GM23338 (cell line): ENCODE results near the gene GNB4. TPM values are rescaled to one million over a fixed set of nuclear protein-coding genes. Genes with fewer than 3 reads are reported as not detected.

ENCODE experiments used
- ATAC-seq: fragments of 200-7000 bp; cut with Tn5 transposase; 3 replicates; pipeline ENCODE4 v1.9.1; 2020
- DNase-seq: peaks from one replicate; pipeline ENCODE4 v3.0.0-alpha.2; 2015; ENCODE audit warnings: low spot score
- H2AFZ ChIP-seq: fragments of 200-600 bp; sonication (generic); 2 replicates; pipeline ENCODE4 v1.8.0; 2016; ENCODE audit warnings: antibody characterized with exemption, mild to moderate bottlenecking, moderate library complexity
- H3F3A ChIP-seq: fragments of 200-600 bp; sonication (generic); replicated peaks from 2 replicates; pipeline ENCODE4 v1.8.0; 2017; ENCODE audit warnings: antibody characterized with exemption, mixed run types, low read depth
- H3K27ac ChIP-seq: fragments of 200-600 bp; sonication (generic); 2 replicates; pipeline ENCODE4 v1.6.1; 2016; ENCODE audit warnings: low read depth
- H3K27me3 ChIP-seq: fragments of 200-600 bp; sonication (generic); 2 replicates; pipeline ENCODE4 v1.8.0; 2016; ENCODE audit warnings: mild to moderate bottlenecking, mixed run types, moderate library complexity; ENCODE audit not compliant: insufficient read depth
- H3K36me3 ChIP-seq: fragments of 200-600 bp; sonication (generic); 2 replicates; pipeline ENCODE4 v1.8.0; 2016; ENCODE audit warnings: mild to moderate bottlenecking; ENCODE audit not compliant: insufficient read depth
- H3K4me1 ChIP-seq: fragments of 200-600 bp; sonication (generic); 2 replicates; pipeline ENCODE4 v1.8.0; 2016; ENCODE audit warnings: mild to moderate bottlenecking, moderate library complexity; ENCODE audit not compliant: insufficient read depth
- H3K4me2 ChIP-seq: fragments of 200-600 bp; sonication (generic); 2 replicates; pipeline ENCODE4 v1.7.1; 2017; ENCODE audit warnings: mixed run types
- H3K4me3 ChIP-seq: fragments of 200-600 bp; sonication (generic); 2 replicates; pipeline ENCODE4 v1.6.1; 2016; ENCODE audit warnings: mixed run types
- H3K79me2 ChIP-seq: fragments of 200-600 bp; sonication (generic); replicated peaks from 2 replicates; pipeline ENCODE4 v1.8.0; 2017; ENCODE audit warnings: mild to moderate bottlenecking; ENCODE audit not compliant: insufficient read depth
- H3K9me2 ChIP-seq: fragments of 200-600 bp; sonication (generic); 2 replicates; pipeline ENCODE4 v1.8.0; 2017; ENCODE audit not compliant: insufficient read depth
- H4K20me1 ChIP-seq: fragments of 200-600 bp; sonication (generic); replicated peaks from 2 replicates; pipeline ENCODE4 v1.8.0; 2017; ENCODE audit warnings: mild to moderate bottlenecking; ENCODE audit not compliant: insufficient read depth
- H3K27ac Mint-ChIP-seq: 2 replicates; pipeline ENCODE4 v1.8.0; 2020; ENCODE audit warnings: inconsistent platforms, mild to moderate bottlenecking, moderate library complexity, mixed read lengths
- H3K27me3 Mint-ChIP-seq: 3 replicates; pipeline ENCODE4 v1.8.0; 2022; ENCODE audit warnings: low read depth, mild to moderate bottlenecking, moderate library complexity, mixed read lengths, inconsistent platforms; ENCODE audit not compliant: insufficient read depth, poor library complexity
- H3K36me3 Mint-ChIP-seq: 3 replicates; pipeline ENCODE4 v1.8.0; 2021; ENCODE audit warnings: low read depth, mild to moderate bottlenecking, inconsistent platforms, moderate library complexity, mixed read lengths
- H3K4me1 Mint-ChIP-seq: 3 replicates; pipeline ENCODE4 v1.8.0; 2020; ENCODE audit warnings: mild to moderate bottlenecking, inconsistent platforms, mixed read lengths
- H3K4me3 Mint-ChIP-seq: 3 replicates; pipeline ENCODE4 v1.8.0; 2021; ENCODE audit warnings: moderate library complexity, mild to moderate bottlenecking, inconsistent platforms, mixed read lengths
- H3K9me3 Mint-ChIP-seq: 3 replicates; pipeline ENCODE4 v1.8.0; 2020; ENCODE audit warnings: moderate library complexity, mild to moderate bottlenecking, inconsistent platforms, mixed read lengths
- CREB1 ChIP-seq: fragments of 250-450 bp; sonication (Bioruptor Pico); IDR thresholded peaks from 2 replicates; pipeline ENCODE4 v1.5.0; 2020; ENCODE audit warnings: low read depth, mild to moderate bottlenecking, moderate library complexity
- CTCF ChIP-seq, 2 experiments: fragments of 200-600 bp in 1 of 2; sonication (generic) in 1 of 2; conservative IDR thresholded peaks; 2 replicates each; pipeline versions ENCODE4 v1.5.1 to v1.6.1; 2016 to 2017; ENCODE audit warnings: antibody characterized with exemption in 2 of 2, low read depth in 2 of 2, mild to moderate bottlenecking in 2 of 2, moderate library complexity in 1 of 2
- ETS1 ChIP-seq: IDR thresholded peaks from 2 replicates; pipeline ENCODE4 v1.6.1; 2016; ENCODE audit warnings: antibody characterized with exemption
- EZH2 ChIP-seq: fragments of 200-600 bp; sonication (generic); IDR thresholded peaks from one replicate; pipeline ENCODE4 v1.8.0; 2017; ENCODE audit warnings: antibody characterized with exemption, mild to moderate bottlenecking, low read depth; ENCODE audit not compliant: unreplicated experiment
- EZH2phosphoT487 ChIP-seq: fragments of 200-600 bp; sonication (generic); IDR thresholded peaks from one replicate; pipeline ENCODE4 v1.8.1; 2018; ENCODE audit warnings: antibody characterized with exemption; ENCODE audit not compliant: unreplicated experiment
- JUNB ChIP-seq: IDR thresholded peaks from one replicate; pipeline ENCODE4 v1.6.1; 2016; ENCODE audit warnings: antibody characterized with exemption; ENCODE audit not compliant: unreplicated experiment
- NANOG ChIP-seq: IDR thresholded peaks from 2 replicates; pipeline ENCODE4 v1.6.1; 2016; ENCODE audit warnings: antibody characterized with exemption, borderline replicate concordance
- POLR2AphosphoS5 ChIP-seq: IDR thresholded peaks from 2 replicates; pipeline ENCODE4 v1.6.1; 2016; ENCODE audit warnings: antibody characterized with exemption, low read depth
- REST ChIP-seq: IDR thresholded peaks from one replicate; pipeline ENCODE4 v1.6.1; 2018; ENCODE audit warnings: antibody characterized with exemption; ENCODE audit not compliant: unreplicated experiment
- STAT1 ChIP-seq: IDR thresholded peaks from one replicate; pipeline ENCODE4 v1.6.1; 2016; ENCODE audit warnings: antibody characterized with exemption; ENCODE audit not compliant: unreplicated experiment
- ZNF114 ChIP-seq: fragments of 250-450 bp; sonication (Bioruptor Pico); IDR thresholded peaks from 2 replicates; pipeline ENCODE4 v1.5.0; 2020; ENCODE audit warnings: mild to moderate bottlenecking, moderate library complexity
- ZNF331 ChIP-seq: fragments of 250-450 bp; sonication (Bioruptor Pico); IDR thresholded peaks from 2 replicates; pipeline ENCODE4 v1.5.0; 2020; ENCODE audit warnings: low read depth, mild to moderate bottlenecking, moderate library complexity
- ZNF462 ChIP-seq: fragments of 250-450 bp; sonication (Bioruptor Pico); IDR thresholded peaks from 2 replicates; pipeline ENCODE4 v1.5.0; 2020; ENCODE audit warnings: mild to moderate bottlenecking, moderate library complexity
- polyA plus RNA-seq: library from polyadenylated mRNA; unstranded; fragments of >200 nt; fragmentation: Nextera tagmentation; extraction: Ambion mirVana; gene quantifications from 2 replicates; pipeline ENCODE4 v1.2.1, GENCODE V29; 2016
- total RNA-seq: library from RNA; depleted of rRNA; stranded (reverse); fragments of >200 nt; shearing (Covaris generic); gene quantifications from 2 replicates; pipeline ENCODE4 v1.2.3, GENCODE V29; 2014

GNB4 gene
- total and polyA plus RNA-seq, 2 experiments from 2014 or later, result 11.3 to 28.4 TPM

GRCh38 chr3:179464323-179465092 lies 13.2 kb upstream of the GNB4 start:
- Mint-ChIP-seq H3K4me1 (peaks cover 11% of the 10 kb centered on the region), H3K27me3 (peaks cover 3% of the 10 kb centered on the region), H3K36me3 (no peaks in the 10 kb centered on the region), H3K27ac (peak overlapping the region; percentile 26; the same call in 1 of the 2 replicates), H3K9me3 (no peaks in the 10 kb centered on the region; the same call in 2 of the 3 replicates), H3K4me3 (no peak overlapping the region)
- no peak overlapping the region for H3K4me2 ChIP-seq
- peak overlapping the region; percentile 86 for H2AFZ ChIP-seq
- H3K9me2 ChIP-seq, result no peaks in the 10 kb centered on the region
- H3K79me2 ChIP-seq, result no peaks in the 10 kb centered on the region
- H3K27ac ChIP-seq, result no peak overlapping the region
- H3K27me3 ChIP-seq, result no peaks in the 10 kb centered on the region
- H3K4me3 ChIP-seq, result no peak overlapping the region
- no peaks in the 10 kb centered on the region for H4K20me1 ChIP-seq
- DNase-seq (peak; percentile 30), ATAC-seq (no peak; the same call in 1 of the 3 replicates)
- H3K36me3 ChIP-seq, result no peaks in the 10 kb centered on the region; the same call in 1 of the 2 replicates
- TF ChIP-seq ZNF114 (CRISPR knock-in tag) (no peak), CTCF (conservative IDR thresholded peaks at IDR 0.05; ENCODE audit: low read depth in 2 of 2) (no peak), POLR2AphosphoS5 (no peak), NANOG (no peak), CREB1 (CRISPR knock-in tag) (no peak), JUNB (no peak), ETS1 (no peak), ZNF462 (CRISPR knock-in tag) (no peak), REST (no peak), EZH2phosphoT487 (no peak), ZNF331 (CRISPR knock-in tag) (no peak), STAT1 (no peak), EZH2 (no peak)
- H3K4me1 ChIP-seq, result no peaks in the 10 kb centered on the region
- H3F3A ChIP-seq, result no peaks in the 10 kb centered on the region
